GM06990 (cell line): Measurements from ENCODE around the gene ADORA2B.
A peak's percentile ranks its signal among the peaks of the same experiment; 100 is the strongest.
"Not testable (repeated sequence)": the region's sequence is repeated elsewhere in the genome, so short reads cannot be mapped to it uniquely, and the experiment has no call there.

Experiments
- DNase-seq: peaks from one replicate; pipeline ENCODE4 v3.0.0-alpha.2; 2011; ENCODE audit not compliant: insufficient read length; ENCODE audit errors: extremely low read depth
- H3K27me3 ChIP-seq: replicated peaks from 2 replicates; pipeline ENCODE4 v1.6.0; 2011; ENCODE audit warnings: low read length; ENCODE audit not compliant: control insufficient read depth, insufficient read depth
- H3K36me3 ChIP-seq: 2 replicates; pipeline ENCODE4 v1.5.1; 2011; ENCODE audit warnings: low read length; ENCODE audit not compliant: control insufficient read depth, insufficient read depth
- H3K4me3 ChIP-seq: replicated peaks from 2 replicates; pipeline ENCODE4 v1.5.1; 2011; ENCODE audit warnings: low read depth, mild to moderate bottlenecking, control low read depth, low read length
- CTCF ChIP-seq: IDR thresholded peaks from 2 replicates; pipeline ENCODE4 v1.5.1; 2011; ENCODE audit warnings: low read length, control low read depth, mild to moderate bottlenecking, inconsistent platforms; ENCODE audit not compliant: insufficient read depth, poor library complexity, severe bottlenecking

Gene ADORA2B

GRCh38 chr17:15978606-15979005 is 33.7 kb downstream of the ADORA2B start:
- no peak for TF ChIP-seq CTCF
- Histone ChIP-seq H3K27me3 (no peaks in the 10 kb centered on the region), H3K4me3 (no peak overlapping the region), H3K36me3 (no peaks in the 10 kb centered on the region)
- no peak for DNase-seq

DNA sequence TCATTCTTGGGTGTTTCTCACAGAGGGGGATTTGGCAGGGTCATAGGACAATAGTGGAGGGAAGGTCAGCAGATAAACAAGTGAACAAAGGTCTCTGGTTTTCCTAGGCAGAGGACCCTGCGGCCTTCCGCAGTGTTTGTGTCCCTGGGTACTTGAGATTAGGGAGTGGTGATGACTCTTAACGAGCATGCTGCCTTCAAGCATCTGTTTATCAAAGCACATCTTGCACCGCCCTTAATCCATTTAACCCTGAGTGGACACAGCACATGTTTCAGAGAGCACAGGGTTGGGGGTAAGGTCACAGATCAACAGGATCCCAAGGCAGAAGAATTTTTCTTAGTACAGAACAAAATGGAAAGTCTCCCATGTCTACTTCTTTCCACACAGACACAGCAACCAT is 34.1 kb downstream of the ADORA2B start:
- H3K36me3 ChIP-seq, H3K27me3 ChIP-seq, DNase-seq, H3K4me3 ChIP-seq: not testable (repeated sequence)

DNA sequence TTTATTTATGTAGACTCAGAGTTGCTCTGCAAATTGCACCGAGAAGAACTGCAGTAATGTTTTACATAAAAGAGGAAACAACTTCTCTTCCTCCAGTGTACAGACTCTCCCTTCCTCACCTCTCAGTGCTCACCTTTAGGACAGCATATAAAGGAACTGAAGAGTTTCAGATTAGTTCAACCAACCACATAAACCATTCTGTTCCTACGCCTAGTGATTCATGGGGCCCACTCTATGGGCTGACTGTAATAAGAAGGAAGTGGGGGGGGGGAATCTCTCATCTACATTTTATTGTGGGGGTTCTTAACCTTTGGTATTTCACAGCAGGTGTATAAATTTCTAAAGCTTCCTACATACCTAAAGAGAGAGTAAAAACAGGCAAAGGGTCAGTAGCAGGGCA is 36.3 kb downstream of the ADORA2B start:
- H3K27me3 ChIP-seq, result no peaks in the 10 kb centered on the region
- peak; percentile 53 for DNase-seq
- no peak for TF ChIP-seq CTCF
- H3K4me3 ChIP-seq, result no peak overlapping the region
- H3K36me3 ChIP-seq, result no peaks in the 10 kb centered on the region; the same call in 1 of the 2 replicates

DNA sequence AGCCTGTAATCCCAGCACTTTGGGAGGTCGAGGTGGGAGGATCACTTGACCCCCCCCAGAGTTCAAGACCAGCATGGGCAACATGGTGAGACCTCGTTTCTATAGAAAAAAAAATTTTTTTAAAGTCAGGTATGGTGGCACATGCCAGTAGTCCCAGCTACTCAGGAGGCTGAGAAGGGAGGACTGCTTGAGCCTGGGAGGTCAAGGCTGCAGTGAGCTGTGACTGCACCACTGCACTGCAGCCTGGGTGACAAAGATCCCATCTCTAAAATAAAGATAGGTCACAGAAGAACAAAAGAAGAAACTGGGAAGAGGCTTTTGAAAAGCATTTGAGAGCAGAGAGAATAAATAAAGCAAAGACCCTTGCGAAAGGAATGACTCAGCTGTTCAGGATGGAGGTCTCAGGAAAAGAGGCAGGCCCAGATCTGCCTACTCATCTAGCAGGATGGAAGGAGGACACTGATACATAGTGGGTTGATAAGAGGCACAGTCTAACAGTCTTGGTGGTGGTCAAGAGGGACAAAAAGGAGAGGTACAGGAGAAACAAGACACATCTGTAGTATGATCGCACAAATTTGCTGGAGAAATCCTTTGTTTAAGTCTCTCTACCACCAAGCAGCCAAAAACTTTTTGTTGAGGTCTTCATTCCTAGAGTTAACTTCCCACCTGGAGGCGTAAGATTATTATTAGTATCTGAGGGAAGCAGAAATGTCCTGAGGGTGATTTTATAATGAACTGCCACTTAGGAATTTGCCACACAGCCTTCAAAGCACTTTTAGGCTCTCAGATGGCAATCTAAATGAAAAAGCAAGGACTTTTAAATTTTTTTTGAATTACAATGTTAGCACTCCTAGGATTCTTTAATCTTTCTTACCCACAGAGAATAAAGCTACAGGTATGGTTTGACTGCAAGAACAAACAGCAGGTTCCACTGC is 37.0 kb downstream of the ADORA2B start:
- no peak for TF ChIP-seq CTCF
- H3K4me3 ChIP-seq, result no peak overlapping the region
- DNase-seq, result no peak
- H3K27me3 ChIP-seq, result no peaks in the 10 kb centered on the region
- no peaks in the 10 kb centered on the region; the same call in 1 of the 2 replicates for H3K36me3 ChIP-seq

DNA sequence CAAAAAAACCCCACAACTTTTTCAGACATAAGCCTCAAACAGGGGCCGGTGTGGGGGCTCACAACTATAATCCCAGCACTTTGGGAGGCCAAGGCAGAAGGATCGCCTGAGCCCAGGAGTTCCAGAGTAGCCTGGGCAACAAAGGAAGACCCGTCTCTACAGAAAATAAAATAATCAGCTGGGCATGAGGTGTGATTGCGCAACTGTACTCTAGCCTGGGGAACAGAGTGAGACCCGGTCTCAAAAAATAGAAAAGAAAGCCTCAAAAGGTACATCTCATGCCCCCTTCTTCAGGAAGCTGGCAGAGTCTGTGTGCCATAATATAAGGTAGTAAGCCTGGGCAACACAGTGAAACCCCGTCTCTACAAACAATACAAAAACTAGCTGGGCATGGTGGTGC is 51.4 kb downstream of the ADORA2B start:
- H3K36me3 ChIP-seq, result no peaks in the 10 kb centered on the region
- no peak overlapping the region for H3K4me3 ChIP-seq
- no peaks in the 10 kb centered on the region for H3K27me3 ChIP-seq
- DNase-seq, result no peak
- TF ChIP-seq CTCF, result no peak

GRCh38 chr17:15998031-15998562 is 53.2 kb downstream of the ADORA2B start:
- no peaks in the 10 kb centered on the region for H3K27me3 ChIP-seq
- DNase-seq, result no peak
- H3K36me3 ChIP-seq, result peaks cover 2% of the 10 kb centered on the region; the same call in 1 of the 2 replicates
- TF ChIP-seq CTCF, result no peak
- no peak overlapping the region for H3K4me3 ChIP-seq
